ENCODE results near the gene AFAP1L1.

Gene AFAP1L1

DNA sequence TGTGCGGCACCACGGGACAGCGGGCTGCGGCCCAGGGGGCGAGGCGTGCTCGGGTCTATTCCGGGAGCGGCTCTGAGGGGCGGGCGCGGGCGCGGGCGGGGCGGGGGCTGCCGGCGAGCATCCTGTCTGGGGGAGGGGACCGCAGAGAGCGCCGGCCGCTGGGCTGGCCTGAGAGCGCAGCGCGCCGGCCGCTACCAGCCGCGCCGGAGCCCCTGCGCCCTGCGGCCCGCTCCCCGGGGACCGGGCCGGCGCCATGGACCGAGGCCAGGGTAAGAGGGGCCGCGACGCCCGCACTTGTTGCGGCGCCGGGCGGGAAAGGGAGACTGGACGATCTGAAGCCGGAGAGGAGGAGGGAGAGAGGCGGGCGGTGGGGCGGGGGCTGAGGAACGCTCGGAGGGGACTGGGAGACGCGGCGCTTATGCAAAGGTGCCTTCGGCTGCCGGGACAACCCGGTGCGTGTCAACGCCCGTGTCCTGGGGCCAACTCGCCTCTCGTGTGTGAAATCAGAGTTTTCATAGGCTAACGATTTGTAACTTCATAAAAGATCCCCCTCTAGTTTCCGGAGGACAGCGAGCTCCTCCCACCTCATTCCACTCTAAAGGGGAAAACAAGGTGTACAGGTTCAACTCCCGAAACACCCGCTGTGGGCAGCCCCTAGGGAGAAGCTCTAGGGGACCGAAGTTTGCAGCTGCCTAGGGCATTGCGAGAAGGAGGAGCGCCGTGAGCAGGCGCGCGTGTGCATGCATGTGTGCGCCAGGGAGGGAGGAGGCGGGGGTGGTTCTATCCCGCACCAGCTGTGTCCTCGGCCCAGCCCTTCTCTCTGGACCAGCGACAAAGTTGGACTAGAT lies at the start of gene AFAP1L1:
Gene AFAP1L1 (plus strand): TSS at position 144 of the 848 bp plus-strand sequence. CDS start 110 bp downstream, at position 254.
- no peak for DNase-seq (ENCODE audit: low spot score)

DNA sequence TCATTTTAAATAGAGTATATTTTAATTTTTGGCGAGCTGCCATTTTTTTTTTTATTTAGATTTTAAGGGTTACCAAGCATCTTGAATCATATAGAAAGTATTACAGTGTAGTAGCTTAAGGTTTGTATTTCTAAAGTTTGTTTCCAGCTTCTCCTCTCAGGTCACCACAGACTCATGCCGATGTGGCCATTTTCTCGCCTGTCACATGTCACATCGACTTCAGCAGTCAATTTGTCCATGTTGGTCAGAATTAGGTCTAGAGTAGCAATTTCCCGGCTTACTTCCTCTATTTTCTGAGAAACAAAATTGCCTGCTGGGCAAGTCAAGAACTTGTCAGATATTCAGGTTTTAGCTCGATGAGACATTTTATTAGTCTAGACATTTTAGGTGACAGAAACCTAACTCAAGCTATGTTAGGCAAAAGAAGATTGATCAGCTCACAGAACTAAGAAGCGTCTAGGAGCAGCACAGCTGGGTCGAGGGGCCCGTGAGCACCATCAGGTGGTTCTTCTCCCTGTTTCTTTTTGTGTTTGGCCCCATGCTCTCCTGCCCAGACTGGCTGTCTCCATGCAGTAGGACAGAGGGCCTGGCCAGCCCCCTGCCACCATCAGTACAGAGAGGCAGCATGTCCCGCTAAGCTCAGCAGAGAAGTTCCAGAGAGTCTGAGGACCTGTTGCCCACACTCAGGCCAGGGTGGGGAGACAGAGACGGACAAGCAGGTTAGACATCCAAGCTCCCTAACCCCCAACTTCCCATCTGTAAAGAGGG lies 48.4 kb upstream of the AFAP1L1 start:
- no peak for DNase-seq (ENCODE audit: low spot score)

DNA sequence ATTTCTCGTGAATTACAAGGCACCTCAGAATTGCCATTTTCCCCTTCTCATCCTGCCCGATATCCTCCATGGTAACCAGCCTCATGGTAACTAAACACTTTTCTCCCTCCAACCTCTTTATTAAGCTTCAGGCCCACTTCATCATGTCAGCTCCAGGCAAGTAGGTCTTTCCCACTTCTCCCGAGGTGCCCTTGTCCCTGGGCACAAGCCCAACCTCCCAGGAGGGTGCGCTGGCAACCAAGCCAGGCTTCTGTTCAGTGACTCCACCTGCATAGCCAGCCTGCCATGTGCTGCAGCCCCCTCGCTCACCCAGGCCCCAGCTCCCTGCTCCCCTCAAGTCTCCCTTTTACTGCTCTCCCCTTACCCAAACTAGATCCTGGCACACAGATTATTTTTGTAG lies 47.4 kb upstream of the AFAP1L1 start:
- no peak for DNase-seq (ENCODE audit: low spot score)

DNA sequence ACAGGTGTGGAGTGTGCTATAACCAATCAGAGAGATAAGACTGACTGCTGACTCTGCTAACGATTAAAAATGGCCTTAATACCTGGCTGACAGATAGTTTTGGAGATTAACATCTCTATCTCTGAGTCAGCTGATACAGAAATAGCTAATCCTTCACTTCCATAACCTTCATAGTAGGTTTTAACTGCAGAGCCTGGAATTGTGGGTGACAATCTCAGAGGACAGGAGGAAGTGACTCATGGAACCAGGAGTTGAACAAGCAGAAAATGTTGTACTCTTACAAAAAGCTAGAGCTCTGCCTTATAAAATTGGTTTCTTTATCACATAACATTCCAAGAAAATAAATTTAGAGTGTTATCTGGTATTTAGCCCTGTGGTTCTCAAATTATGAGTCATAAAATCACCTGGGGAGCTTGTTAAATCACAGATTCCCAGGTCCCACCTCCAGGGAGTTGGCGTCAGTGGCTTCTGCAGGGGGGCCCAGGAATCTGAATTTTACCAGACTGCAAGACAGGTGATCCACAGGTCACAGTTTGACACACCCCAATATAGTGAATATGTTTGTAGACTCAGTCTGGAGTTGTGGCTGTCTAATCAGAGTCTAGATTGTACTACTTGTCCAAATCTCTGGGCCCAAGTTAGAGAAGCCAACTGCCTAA lies 44.4 kb upstream of the AFAP1L1 start:
- DNase-seq (ENCODE audit: low spot score) = no peak

DNA sequence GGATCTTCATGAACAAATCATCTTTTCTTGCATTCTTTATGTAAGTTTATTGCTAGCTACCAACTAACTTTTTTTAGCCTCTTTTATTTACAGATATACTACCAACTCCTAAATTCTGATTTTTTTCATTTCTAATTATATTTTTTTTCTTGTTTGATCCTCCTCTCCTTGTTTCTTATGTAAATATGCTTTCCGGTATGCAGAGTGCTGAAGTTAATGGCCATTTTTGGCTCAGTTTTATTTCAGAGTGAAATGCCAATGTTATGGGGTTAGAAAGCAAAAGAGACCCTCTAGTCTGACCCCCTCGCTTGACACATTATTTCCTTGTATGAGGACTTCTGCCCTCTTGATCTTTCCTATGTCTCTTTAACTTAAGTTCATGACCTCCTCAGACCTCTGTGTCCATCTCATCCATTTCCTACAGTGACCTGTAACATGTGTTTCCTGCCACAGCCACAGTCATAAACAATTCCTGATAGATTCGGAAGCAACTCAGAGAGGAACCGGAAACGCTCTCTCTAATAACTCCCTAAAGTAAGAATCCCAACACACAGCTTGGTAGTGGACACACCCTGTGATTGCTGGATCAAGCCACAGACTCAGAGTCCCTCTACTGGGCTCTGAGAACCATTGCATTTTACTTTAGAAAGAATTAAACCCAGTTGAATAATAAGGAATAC lies 42.9 kb upstream of the AFAP1L1 start:
- no peak for DNase-seq (ENCODE audit: low spot score)

DNA sequence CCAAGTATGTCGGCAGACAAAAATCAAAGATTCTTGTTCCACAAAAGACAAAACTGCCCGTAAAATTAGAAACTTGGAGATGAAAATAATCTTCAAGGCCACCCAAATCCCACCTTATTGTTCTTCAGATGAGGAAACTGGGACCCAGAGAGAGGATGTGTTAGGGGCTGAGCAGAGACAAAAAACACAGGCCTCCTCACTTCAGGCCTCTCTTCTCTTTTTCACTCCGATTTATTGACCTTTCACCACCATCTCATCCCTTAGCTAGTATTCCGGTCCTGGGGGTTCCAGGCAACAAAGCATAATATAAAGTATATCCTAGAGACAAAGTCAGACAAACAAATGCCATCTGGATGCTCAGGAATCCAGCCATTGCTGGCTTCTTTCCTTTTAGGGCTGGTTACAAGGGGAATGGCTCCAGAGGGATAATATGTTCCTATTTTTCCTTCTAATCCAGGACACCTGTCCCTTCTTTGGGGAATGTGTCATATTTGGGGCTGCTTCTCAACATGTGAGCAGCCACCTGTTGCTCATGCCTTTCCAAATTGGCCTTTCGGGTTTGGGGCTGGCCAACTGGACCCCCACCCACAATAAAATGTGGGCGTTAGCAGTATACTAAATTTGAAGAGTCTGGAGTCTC lies 42.2 kb upstream of the AFAP1L1 start:
- DNase-seq (ENCODE audit: low spot score) = no peak

DNA sequence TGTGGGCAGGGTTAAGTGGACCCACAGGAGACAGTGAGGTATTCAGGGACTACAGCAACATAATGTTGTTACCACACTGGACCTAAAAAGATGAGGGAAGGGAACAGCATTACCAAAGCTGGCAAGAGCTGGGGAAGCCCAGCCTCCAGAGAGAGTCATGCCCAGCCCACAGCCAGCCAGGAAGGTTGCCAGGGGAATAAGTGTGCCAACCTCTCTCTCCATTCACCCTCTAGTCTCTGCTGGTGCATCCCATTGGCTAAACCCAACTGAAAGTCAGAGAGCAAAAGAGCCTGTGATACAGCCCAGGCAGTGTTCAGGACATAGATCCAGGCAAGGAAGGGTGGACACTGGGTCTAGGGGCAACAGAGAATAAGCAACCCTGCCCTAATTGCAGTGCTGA lies 35.8 kb upstream of the AFAP1L1 start:
- no peak for DNase-seq (ENCODE audit: low spot score)

DNA sequence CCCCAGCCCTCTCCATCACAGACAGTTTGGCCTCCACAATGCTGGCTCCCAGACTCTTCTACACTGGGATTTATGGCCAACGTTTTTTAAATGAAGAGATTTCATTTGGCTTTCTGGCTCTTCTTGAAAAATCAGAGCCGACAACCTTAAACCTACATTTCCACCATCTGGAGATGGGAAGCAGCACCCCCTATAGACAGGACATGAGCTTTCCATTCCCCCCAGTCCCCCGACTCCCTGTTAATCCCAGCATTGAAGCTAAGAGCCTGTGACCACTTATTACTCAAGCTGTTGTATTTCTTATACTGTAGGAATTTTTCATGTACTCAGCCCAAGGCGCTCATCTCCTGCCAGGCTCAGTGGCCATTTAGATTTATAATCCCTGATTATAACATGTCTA lies 34.0 kb upstream of the AFAP1L1 start:
- no peak for DNase-seq (ENCODE audit: low spot score)

DNA sequence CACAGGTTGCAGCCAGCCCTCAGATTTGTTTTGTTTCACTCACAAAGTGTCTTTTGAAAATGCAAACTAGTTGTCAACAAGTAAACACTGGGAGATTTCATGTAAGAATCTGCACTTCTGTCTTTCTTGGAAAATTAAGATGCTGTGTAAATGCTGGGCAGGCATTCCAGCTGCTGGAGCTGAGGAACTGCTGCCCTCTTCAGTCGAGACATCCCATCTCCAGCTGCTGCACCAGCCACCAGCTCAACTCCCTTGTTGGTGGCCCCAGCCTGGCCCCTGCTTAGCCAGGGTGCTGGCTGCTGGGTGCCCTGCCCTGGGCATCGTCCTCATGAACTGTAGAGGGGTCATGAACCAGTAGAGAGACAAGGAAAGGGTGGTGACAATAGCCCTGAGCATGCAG lies 33.1 kb upstream of the AFAP1L1 start:
- no peak for DNase-seq (ENCODE audit: low spot score)

DNA sequence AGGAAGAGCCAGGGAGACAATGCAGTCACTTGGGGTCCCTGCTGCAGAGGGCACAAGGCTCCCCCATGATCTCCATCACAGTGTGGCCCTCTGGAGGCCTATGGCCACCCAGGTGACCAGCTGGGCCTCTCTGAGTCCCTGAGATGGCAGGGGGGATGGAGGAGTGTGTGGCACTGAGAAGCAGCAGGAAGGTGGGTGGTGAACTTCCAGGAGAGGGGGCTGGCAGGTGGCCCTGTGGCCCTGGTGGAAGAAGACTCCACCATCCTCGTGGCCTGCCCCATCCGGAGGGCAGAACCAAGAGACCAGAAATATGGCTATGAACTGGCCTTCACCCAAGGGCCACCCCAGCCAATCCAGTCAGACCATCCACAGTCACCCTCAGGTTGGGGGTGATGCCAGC lies 31.7 kb upstream of the AFAP1L1 start:
- no peak for DNase-seq (ENCODE audit: low spot score)

DNA sequence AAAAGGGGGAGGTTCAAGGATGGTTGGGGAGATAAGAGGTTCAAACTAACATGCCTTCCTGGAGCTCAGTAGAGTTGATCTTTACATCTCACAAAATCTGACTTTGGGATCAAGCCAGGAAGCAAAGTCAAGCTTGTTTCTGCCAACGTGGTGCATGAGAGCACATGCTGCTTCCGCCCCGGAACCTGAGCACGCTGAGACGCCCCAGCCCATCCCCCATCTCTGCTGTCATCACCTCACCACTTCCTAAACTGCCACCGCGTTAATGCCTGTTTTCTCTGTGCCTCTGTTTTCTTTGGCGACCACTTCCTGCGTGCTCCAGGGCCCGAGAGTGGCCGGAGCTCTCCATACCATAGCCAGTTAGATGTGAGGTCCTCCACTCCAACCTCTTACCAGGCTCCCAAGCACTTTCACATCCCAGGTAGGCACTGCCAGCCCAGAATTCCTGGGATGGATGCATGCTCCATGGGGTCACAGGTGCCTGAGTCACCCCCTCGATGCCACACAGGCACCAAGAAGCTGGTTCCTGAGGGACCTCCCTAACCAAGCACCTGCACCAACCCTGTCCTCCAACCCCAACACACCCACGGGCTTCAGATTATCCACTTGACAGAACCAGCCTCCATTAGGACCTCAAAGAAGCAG lies 31.2 kb upstream of the AFAP1L1 start:
- peak; percentile 93 for DNase-seq (ENCODE audit: low spot score)

DNA sequence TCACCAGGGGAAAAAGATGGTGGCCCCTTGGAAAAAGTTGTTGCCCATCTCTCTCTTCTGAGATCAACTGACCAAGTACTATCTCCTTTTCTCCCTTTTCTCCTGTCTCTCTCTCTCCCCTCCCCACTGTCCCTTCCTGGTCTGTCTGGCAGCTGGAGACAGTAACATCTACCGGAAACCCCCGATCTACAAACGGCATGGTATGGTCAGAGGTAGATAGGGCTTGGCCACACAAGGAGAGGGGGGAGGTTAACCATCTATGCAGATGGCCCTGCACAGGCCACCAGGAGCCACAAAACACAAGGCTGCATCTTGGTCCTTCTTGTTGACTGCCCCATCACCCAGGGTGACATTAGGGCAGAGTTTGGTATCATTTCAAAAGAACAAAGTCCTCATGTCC lies 29.3 kb upstream of the AFAP1L1 start:
- no peak for DNase-seq (ENCODE audit: low spot score)

DNA sequence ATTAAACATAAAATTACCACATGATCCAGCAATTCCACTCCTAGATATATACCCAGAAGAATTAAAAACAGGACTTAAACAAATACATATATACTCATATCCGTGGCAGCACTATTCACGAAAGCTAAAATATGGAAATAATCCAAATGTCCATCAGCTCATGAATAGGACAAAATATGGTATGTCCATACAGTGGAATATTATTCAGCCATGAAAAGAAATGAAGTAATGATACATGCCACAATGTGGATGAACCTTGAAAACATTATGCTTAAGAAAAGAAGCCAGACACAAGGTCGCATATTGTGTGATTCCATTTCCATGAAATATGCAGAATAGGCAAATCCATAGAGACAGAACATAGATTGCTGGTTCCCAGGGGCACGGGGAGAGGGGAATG lies 24.8 kb upstream of the AFAP1L1 start:
- DNase-seq (ENCODE audit: low spot score) = no peak

DNA sequence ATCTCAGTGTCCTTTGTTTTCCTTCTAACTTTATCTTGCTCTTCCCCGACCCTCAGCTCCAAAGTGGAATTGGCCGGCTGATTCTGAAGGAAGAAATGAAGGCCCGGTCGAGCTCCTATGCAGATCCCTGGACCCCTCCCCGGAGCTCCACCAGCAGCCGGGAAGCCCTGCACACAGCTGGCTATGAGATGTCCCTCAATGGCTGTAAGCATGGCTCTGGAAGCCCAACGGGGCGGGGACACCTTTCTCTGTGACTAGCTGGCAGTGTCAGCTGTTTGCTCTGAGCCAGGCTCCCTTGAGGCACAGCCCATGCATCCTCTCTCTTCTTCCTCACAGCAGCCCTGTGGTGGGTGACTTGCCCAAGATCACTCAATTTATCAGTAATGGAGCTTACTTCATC lies 23.9 kb upstream of the AFAP1L1 start:
- no peak for DNase-seq (ENCODE audit: low spot score)

DNA sequence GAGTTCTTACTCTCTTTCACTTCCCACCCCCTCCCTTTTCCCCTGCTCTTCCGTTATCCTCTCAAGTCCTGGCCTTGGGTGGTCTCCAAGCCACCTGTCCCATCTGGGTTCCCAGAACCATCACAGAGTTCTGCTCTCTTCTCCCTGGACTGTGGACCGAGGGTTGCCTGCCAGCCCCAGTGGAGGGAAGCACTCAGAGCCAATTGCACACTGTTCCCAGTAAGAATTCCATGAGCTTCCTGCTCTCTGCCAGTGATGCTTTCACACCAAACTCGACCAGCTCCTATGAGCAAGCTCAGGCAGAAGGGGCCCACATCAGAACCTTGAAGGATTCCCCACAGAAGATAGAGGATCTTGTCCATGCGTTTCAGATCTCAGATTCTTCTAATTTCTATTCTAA lies 20.1 kb upstream of the AFAP1L1 start:
- no peak for DNase-seq (ENCODE audit: low spot score)

DNA sequence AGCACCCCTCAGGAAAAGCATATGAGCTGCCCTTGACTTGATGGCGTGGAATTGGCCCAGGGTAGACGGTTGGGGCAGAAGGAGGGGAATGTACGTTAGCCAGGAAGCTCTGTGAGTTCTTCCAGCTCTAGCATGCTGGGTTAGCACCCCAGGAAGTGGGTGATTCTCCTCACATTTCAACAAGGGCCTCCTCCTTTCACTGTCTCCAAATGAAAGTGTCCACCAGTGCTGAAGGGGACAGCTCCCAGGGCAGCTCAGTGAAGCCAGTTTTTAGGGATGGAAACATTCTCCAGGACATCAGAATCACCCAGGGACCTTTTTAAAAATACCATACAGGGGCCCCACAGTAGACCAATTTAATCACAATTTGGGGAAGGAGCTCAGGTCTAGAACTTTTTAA lies 17.2 kb upstream of the AFAP1L1 start:
- no peak for DNase-seq (ENCODE audit: low spot score)

DNA sequence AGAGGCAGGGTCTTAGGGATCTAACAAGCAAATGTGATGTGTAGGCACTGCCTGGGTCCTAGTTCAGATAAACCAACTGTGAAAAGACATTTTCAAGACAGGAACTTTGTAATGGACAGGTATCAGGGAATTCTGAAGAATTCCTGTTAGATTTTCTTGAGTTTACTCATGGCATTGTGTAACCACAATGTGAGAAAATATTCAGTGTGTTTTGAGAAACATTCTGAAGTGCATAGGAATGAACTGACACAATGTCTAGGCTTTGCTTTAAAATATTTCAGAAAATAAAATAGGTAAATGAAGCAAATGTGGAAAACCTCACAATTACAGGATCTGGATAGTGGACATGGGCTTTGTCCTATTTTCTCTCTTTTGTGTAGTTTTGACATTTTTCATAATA lies 15.2 kb upstream of the AFAP1L1 start:
- no peak for DNase-seq (ENCODE audit: low spot score)

DNA sequence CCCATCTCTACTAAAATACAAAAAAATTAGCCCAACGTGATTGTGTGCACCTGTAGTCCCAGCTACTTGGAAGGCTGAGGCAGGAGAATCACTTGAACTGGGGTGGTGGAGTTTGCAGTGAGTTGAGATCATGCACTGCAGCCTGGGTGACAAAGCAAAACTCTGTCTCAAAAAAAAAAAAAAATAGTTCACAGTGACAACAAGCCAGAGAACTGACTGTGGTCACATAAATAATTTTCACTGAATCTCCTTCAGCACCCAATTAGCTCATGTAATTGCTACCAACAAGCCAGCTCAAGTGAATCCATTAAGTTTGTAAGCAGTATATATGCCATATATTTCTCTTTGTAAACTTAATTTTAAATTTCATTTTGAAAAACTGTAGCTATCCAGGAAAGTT lies 14.5 kb upstream of the AFAP1L1 start:
- no peak for DNase-seq (ENCODE audit: low spot score)

DNA sequence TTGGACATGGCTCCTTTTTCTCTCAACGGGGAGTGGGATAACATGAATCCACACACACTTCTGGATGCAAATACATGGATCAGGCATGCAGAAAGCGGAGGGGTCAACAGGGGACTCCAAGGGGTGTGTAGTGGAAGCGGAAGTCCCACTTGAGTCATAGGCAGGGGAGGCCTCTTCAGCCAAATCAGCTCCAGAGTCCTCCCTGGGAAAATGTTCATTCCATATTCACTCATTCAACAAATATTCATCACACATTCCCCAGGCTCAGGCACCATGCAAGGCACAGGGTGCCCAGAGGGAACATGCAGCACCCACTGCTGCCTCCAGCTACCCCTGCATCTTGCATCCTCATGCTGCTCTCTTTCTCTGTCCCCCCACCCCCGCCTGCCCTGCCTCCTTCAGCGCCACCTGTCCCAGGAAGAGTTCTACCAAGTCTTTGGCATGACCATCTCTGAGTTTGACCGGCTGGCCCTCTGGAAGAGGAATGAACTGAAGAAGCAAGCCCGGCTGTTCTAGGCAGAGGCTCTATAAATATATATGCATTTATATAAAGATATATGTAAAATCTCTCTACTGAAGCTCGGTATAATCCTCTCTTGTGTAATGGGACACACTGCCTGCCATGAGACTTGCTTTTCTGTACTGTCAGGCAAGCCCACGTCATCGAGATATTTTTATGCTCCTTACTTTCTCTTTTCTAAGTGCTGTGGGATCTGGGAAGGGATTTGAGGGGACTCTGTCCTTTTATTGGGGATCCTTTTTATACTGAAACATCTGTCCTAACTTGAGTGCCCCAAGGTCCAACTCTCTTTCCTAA lies 13.6 kb upstream of the AFAP1L1 start:
- no peak for DNase-seq (ENCODE audit: low spot score)

DNA sequence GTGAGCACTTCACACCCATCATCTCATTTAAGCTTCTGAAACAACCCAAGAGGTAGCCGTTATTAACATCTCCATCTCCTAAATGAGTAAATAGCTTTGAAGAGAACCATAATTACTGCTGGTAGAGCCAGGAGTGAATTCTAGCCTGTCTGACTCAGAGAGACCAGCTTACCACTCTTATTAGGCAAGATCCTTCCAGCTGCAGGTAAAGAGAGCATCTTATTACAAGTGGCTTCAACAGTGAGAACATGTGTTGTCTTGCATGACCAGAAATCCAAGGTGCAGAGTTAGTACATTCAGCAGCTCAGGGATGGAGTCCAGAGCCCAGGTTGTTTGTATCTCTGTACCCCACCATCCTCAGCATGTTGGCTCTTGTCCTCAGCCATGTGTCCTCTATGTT lies 10.9 kb upstream of the AFAP1L1 start:
- DNase-seq (ENCODE audit: low spot score) = no peak
